ENCODE data around the gene FGFBP2.

FGFBP2 gene

DNA sequence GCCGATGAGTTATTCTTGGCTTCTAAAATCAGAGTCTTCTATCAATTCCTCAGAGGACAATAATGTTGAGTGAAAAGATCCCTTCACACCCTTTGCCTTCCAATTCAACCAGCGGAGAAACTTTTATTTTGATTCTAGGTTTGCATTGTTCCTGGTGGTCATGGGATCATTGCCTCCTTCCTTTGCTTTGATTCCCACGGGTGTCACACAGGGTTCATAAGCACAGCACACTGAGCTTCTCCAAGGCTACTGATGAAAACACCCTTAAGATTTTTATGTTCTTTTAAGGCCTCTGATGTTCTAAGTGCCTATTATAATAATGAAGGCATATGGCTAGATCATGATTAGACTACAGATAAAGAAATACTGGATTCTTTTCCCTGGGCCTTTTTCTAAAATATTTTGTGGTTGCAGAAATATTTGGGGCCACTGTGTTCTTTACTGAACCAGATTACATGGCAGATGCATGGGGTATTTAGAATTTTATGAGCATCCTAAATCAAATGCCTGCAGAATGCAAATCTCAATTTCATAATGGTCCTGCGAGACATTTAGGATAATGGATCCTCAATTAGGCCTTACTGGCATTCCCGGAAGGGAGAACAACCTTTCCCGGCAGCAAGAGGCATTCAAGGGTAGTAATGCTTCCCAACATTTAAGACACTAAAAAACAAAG lies 43.9 kb upstream of the FGFBP2 start:
- Histone ChIP-seq H3K27ac (ENCODE audit: low read length) (no peak overlapping the region), H3K36me3 (replicated peaks; ENCODE audit: low read depth, low read length) (no peaks in the 10 kb centered on the region), H3K4me2 (ENCODE audit: low read length) (no peak overlapping the region), H4K20me1 (ENCODE audit: insufficient read depth, low read length) (no peaks in the 10 kb centered on the region), H3K27me3 (ENCODE audit: low read depth, low read length) (peaks cover 24% of the 10 kb centered on the region), H3K79me2 (ENCODE audit: low read length) (no peaks in the 10 kb centered on the region), H3K9me3 (ENCODE audit: insufficient read depth, low read length) (no peaks in the 10 kb centered on the region), H3K4me1 (ENCODE audit: low read length) (no peaks in the 10 kb centered on the region), H3K9ac (ENCODE audit: low read length) (no peak overlapping the region), H3K4me3 (ENCODE audit: low read length) (no peak overlapping the region), H2AFZ (ENCODE audit: low read depth, low read length) (no peak overlapping the region)
- TF ChIP-seq EZH2phosphoT487 (IDR thresholded peaks at IDR 0.05; ENCODE audit: low read depth): no peak
- TF ChIP-seq, protein P1, sequence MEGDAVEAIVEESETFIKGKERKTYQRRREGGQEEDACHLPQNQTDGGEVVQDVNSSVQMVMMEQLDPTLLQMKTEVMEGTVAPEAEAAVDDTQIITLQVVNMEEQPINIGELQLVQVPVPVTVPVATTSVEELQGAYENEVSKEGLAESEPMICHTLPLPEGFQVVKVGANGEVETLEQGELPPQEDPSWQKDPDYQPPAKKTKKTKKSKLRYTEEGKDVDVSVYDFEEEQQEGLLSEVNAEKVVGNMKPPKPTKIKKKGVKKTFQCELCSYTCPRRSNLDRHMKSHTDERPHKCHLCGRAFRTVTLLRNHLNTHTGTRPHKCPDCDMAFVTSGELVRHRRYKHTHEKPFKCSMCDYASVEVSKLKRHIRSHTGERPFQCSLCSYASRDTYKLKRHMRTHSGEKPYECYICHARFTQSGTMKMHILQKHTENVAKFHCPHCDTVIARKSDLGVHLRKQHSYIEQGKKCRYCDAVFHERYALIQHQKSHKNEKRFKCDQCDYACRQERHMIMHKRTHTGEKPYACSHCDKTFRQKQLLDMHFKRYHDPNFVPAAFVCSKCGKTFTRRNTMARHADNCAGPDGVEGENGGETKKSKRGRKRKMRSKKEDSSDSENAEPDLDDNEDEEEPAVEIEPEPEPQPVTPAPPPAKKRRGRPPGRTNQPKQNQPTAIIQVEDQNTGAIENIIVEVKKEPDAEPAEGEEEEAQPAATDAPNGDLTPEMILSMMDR (IDR thresholded peaks at IDR 0.05; ENCODE audit: low read depth, low read length): no peak

DNA sequence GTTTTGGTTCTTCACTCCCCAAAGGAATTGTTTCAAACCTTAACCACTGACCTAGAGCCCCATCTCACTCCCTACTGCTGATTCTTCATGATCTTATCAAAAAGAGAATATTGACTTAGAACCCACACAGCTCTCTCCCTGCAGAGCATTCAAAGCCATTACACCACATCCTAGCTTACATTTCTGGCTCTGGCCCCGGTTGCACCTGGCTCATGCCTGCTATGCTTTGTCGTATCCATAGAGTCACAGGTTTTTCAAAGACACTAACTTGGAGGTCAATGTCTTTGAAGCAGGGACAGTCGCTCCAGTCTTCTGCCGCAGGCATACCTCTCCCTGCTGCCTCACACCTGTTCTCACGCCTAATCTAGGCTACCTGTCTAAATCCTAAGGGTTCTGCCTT lies 42.7 kb upstream of the FGFBP2 start:
- peaks cover 24% of the 10 kb centered on the region for H3K27me3 ChIP-seq (ENCODE audit: low read depth, low read length)
- no peak overlapping the region for H3K9ac ChIP-seq (ENCODE audit: low read length)
- no peak overlapping the region for H3K27ac ChIP-seq (ENCODE audit: low read length)
- no peak overlapping the region for H2AFZ ChIP-seq (ENCODE audit: low read depth, low read length)
- TF ChIP-seq, protein P1 (IDR thresholded peaks at IDR 0.05; ENCODE audit: low read depth, low read length): no peak
- TF ChIP-seq EZH2phosphoT487 (IDR thresholded peaks at IDR 0.05; ENCODE audit: low read depth): no peak
- no peaks in the 10 kb centered on the region for H3K79me2 ChIP-seq (ENCODE audit: low read length)
- H3K9me3 ChIP-seq (ENCODE audit: insufficient read depth, low read length): no peaks in the 10 kb centered on the region
- no peak overlapping the region for H3K4me3 ChIP-seq (ENCODE audit: low read length)
- no peaks in the 10 kb centered on the region for H3K36me3 ChIP-seq (replicated peaks; ENCODE audit: low read depth, low read length)
- H3K4me1 ChIP-seq (ENCODE audit: low read length): peaks cover 3% of the 10 kb centered on the region; the same call in 1 of the 2 replicates
- H3K4me2 ChIP-seq (ENCODE audit: low read length): no peak overlapping the region
- H4K20me1 ChIP-seq (ENCODE audit: insufficient read depth, low read length): no peaks in the 10 kb centered on the region

DNA sequence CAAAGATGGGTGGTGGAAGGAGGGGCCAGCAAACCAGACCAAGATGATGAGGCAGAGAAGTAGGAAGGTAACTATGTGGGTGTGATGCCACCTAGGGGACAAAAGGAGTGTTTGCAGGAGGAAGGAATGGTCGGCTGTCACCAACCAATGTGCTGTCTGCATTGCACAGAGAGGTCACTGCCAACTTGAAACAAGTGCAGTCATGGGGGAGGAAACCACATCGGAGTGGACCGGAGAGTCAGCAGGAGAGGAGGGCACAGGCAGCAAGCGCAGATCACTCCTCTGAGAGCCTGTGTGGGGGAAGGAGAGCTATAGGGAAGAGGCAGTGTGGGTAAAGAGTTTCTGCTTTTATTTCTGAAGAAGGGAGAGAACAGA lies 38.5 kb upstream of the FGFBP2 start:
- peak overlapping the region; percentile 55 for H3K4me3 ChIP-seq (ENCODE audit: low read length)
- peak overlapping the region; percentile 71 for H3K4me2 ChIP-seq (ENCODE audit: low read length)
- TF ChIP-seq, protein P1 (IDR thresholded peaks at IDR 0.05; ENCODE audit: low read depth, low read length): peak; percentile 89
- TF ChIP-seq EZH2phosphoT487 (IDR thresholded peaks at IDR 0.05; ENCODE audit: low read depth): no peak
- H3K9ac ChIP-seq (ENCODE audit: low read length): 0 out of 2 replicates have a peak overlapping the region, but pooled peaks have one; percentile 18
- H3K4me1 ChIP-seq (ENCODE audit: low read length): peaks cover 3% of the 10 kb centered on the region; the same call in 1 of the 2 replicates
- peaks cover 21% of the 10 kb centered on the region for H3K27me3 ChIP-seq (ENCODE audit: low read depth, low read length)
- no peaks in the 10 kb centered on the region for H3K9me3 ChIP-seq (ENCODE audit: insufficient read depth, low read length)
- H3K79me2 ChIP-seq (ENCODE audit: low read length): no peaks in the 10 kb centered on the region
- no peaks in the 10 kb centered on the region for H3K36me3 ChIP-seq (replicated peaks; ENCODE audit: low read depth, low read length)
- H3K27ac ChIP-seq (ENCODE audit: low read length): no peak overlapping the region
- peak overlapping the region; percentile 88 for H2AFZ ChIP-seq (ENCODE audit: low read depth, low read length)
- no peaks in the 10 kb centered on the region for H4K20me1 ChIP-seq (ENCODE audit: insufficient read depth, low read length)

DNA sequence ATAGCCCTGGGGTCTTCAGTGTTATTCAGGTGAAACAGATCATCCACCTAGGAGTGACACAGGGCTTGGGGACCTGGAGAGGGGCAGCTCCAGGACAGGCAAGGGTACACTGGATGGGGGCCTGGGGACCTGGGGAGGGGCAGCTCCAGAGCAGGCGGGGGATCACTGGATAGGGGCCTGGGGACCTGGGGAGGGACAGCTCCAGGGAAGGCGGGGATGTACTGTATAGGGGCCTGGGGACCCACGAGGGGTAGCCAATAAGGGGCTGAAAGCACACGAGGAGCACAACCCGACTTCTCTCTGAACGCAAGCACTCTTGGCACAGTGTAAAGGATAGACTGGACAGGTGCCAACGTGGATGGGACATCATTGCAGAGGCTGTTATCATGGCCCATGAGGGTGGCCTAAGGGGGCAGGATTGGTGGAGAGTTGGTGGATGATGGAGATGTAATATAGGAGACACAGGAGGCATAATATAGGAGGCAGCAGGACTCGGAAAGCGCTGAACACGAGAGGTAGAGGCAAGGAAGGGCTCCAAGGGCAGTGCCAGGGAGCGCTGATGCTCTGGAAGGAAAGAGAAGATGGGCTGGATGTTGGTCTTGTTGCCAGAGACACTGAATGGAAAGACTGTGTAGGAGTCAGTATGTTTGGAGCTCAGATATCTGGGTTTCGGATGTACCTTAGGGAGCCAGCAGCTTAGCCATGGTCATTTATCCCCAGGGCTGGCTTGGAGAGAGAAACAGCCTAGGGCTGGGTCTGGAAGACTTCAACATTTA lies 37.9 kb upstream of the FGFBP2 start:
- Histone ChIP-seq H3K9me3 (ENCODE audit: insufficient read depth, low read length) (no peaks in the 10 kb centered on the region), H3K9ac (ENCODE audit: low read length) (no peak overlapping the region), H3K36me3 (replicated peaks; ENCODE audit: low read depth, low read length) (no peaks in the 10 kb centered on the region), H3K4me3 (ENCODE audit: low read length) (no peak overlapping the region), H3K27me3 (ENCODE audit: low read depth, low read length) (peaks cover 21% of the 10 kb centered on the region), H3K27ac (ENCODE audit: low read length) (no peak overlapping the region), H3K79me2 (ENCODE audit: low read length) (no peaks in the 10 kb centered on the region), H4K20me1 (ENCODE audit: insufficient read depth, low read length) (no peaks in the 10 kb centered on the region), H3K4me1 (ENCODE audit: low read length) (peaks cover 3% of the 10 kb centered on the region; the same call in 1 of the 2 replicates), H3K4me2 (ENCODE audit: low read length) (0 out of 2 replicates have a peak overlapping the region, but pooled peaks have one; percentile 71), H2AFZ (ENCODE audit: low read depth, low read length) (peak overlapping the region; percentile 88)
- TF ChIP-seq, protein P1 (IDR thresholded peaks at IDR 0.05; ENCODE audit: low read depth, low read length): no peak
- TF ChIP-seq EZH2phosphoT487 (IDR thresholded peaks at IDR 0.05; ENCODE audit: low read depth): no peak
